Activated naive CD4-positive, alpha-beta T cell treated with anti-CD3 and anti-CD28 coated beads for 36 hours (primary cell): Measurements from ENCODE around the gene PDE6C. TPM values are rescaled to one million over a fixed set of nuclear protein-coding genes. Genes with fewer than 3 reads are reported as not detected.
"Not testable (repeated sequence)": the region's sequence is repeated elsewhere in the genome, so short reads cannot be mapped to it uniquely, and the experiment has no call there.

Experiments
- CTCF ChIA-PET: fragments of 350-600 bp; sonication (Branson Sonifier 250); formaldehyde crosslinking; loops from one replicate; lab custom pipeline; 2021; ENCODE audit warnings: antibody characterized with exemption; lab: Charles Lee
- DNase-seq: peaks from one replicate; pipeline ENCODE4 v3.0.0-alpha.2; 2020
- H3K27ac Mint-ChIP-seq: one replicate; pipeline ENCODE4 v1.8.0; 2021; ENCODE audit warnings: mild to moderate bottlenecking, mixed read lengths
- H3K27me3 Mint-ChIP-seq: one replicate; pipeline ENCODE4 v1.8.0; 2021; ENCODE audit warnings: low read depth, mixed read lengths
- H3K36me3 Mint-ChIP-seq: one replicate; pipeline ENCODE4 v1.8.0; 2021; ENCODE audit warnings: low read depth, mixed read lengths
- H3K4me1 Mint-ChIP-seq: one replicate; pipeline ENCODE4 v1.8.0; 2021; ENCODE audit warnings: low read depth, mixed read lengths
- H3K4me3 Mint-ChIP-seq: one replicate; pipeline ENCODE4 v1.8.0; 2021; ENCODE audit warnings: mild to moderate bottlenecking, moderate library complexity, mixed read lengths
- H3K9me3 Mint-ChIP-seq: one replicate; pipeline ENCODE4 v1.8.0; 2021; ENCODE audit warnings: mixed read lengths
- intact Hi-C: fragments of 100-400 bp; cut with micrococcal nuclease; formaldehyde crosslinking; loops from one replicate; pipeline ENCODE4 v1.15.1; 2023
- total RNA-seq, 2 experiments: library from RNA; stranded (reverse); gene quantifications; one replicate each; pipeline ENCODE4 v1.2.3, GENCODE V29; 2021

PDE6C gene
- total RNA-seq, 2 experiments from 2014 or later, result not detected

- Mint-ChIP-seq H3K36me3 (peaks cover 16% of the 10 kb centered on the region), H3K4me1 (no peaks in the 10 kb centered on the region), H3K4me3 (no peak overlapping the region), H3K27me3 (no peaks in the 10 kb centered on the region), H3K9me3 (no peaks in the 10 kb centered on the region), H3K27ac (no peak overlapping the region)
- intact Hi-C loops, result no loop called here
- CTCF ChIA-PET, result no interaction called here
- no peak for DNase-seq
Observed at GRCh38 chr10:93667795-93668194, 55.5 kb downstream of the PDE6C start.

- DNase-seq, result no peak
- intact Hi-C loops, result no loop called here
- no peak overlapping the region for H3K27ac Mint-ChIP-seq
- H3K27me3 Mint-ChIP-seq, result no peaks in the 10 kb centered on the region
- no peaks in the 10 kb centered on the region for H3K4me1 Mint-ChIP-seq
- no peaks in the 10 kb centered on the region for H3K9me3 Mint-ChIP-seq
- H3K4me3 Mint-ChIP-seq, result no peak overlapping the region
- H3K36me3 Mint-ChIP-seq, result peaks cover 25% of the 10 kb centered on the region
- CTCF ChIA-PET, result interaction anchor here (1.0 kb wide), 1 partner anchor 159 kb away, joined by 5 read pairs; no protein-coding TSS in a partner anchor
Observed at GRCh38 chr10:93670372-93670771, 58.0 kb downstream of the PDE6C start.

- H3K9me3 Mint-ChIP-seq, result no peaks in the 10 kb centered on the region
- intact Hi-C loops, result no loop called here
- CTCF ChIA-PET, result interaction anchor here (1.0 kb wide), 1 partner anchor 159 kb away, joined by 5 read pairs; no protein-coding TSS in a partner anchor
- no peak overlapping the region for H3K27ac Mint-ChIP-seq
- H3K36me3 Mint-ChIP-seq, result peaks cover 26% of the 10 kb centered on the region
- H3K4me3 Mint-ChIP-seq, result no peak overlapping the region
- H3K4me1 Mint-ChIP-seq, result no peaks in the 10 kb centered on the region
- DNase-seq, result no peak
- no peaks in the 10 kb centered on the region for H3K27me3 Mint-ChIP-seq
Observed at GRCh38 chr10:93671042-93671441, 58.7 kb downstream of the PDE6C start.

- Mint-ChIP-seq H3K4me1 (no peaks in the 10 kb centered on the region), H3K4me3 (no peak overlapping the region), H3K27ac (no peak overlapping the region), H3K36me3 (peaks cover 24% of the 10 kb centered on the region), H3K27me3 (no peaks in the 10 kb centered on the region), H3K9me3 (no peaks in the 10 kb centered on the region)
- DNase-seq, result no peak
- CTCF ChIA-PET, result no interaction called here
- intact Hi-C loops, result no loop called here
Observed at GRCh38 chr10:93672022-93672678, 59.8 kb downstream of the PDE6C start.

GRCh38 chr10:93672890-93673289 is 60.6 kb downstream of the PDE6C start:
- CTCF ChIA-PET, result no interaction called here
- no peaks in the 10 kb centered on the region for H3K4me1 Mint-ChIP-seq
- H3K36me3 Mint-ChIP-seq, result peaks cover 23% of the 10 kb centered on the region
- H3K4me3 Mint-ChIP-seq, result no peak overlapping the region
- no peaks in the 10 kb centered on the region for H3K9me3 Mint-ChIP-seq
- no peak for DNase-seq
- H3K27me3 Mint-ChIP-seq, result no peaks in the 10 kb centered on the region
- intact Hi-C loops, result no loop called here
- no peak overlapping the region for H3K27ac Mint-ChIP-seq

GRCh38 chr10:93673791-93674190 is 61.5 kb downstream of the PDE6C start:
- Mint-ChIP-seq H3K4me1 (no peaks in the 10 kb centered on the region), H3K27ac (no peak overlapping the region), H3K27me3 (no peaks in the 10 kb centered on the region), H3K4me3 (no peak overlapping the region), H3K9me3 (no peaks in the 10 kb centered on the region), H3K36me3 (peaks cover 23% of the 10 kb centered on the region)
- intact Hi-C loops, result no loop called here
- CTCF ChIA-PET, result no interaction called here
- no peak for DNase-seq

- no peak overlapping the region for H3K27ac Mint-ChIP-seq
Observed at GRCh38 chr10:93678386-93678785, 66.0 kb downstream of the PDE6C start.

GRCh38 chr10:93678805-93679587 is 66.7 kb downstream of the PDE6C start:
- intact Hi-C loops, result no loop called here
- no peak for DNase-seq
- Mint-ChIP-seq H3K9me3 (no peaks in the 10 kb centered on the region), H3K27ac (no peak overlapping the region), H3K4me1 (no peaks in the 10 kb centered on the region), H3K4me3 (no peak overlapping the region), H3K27me3 (no peaks in the 10 kb centered on the region), H3K36me3 (peaks cover 19% of the 10 kb centered on the region)
- CTCF ChIA-PET, result interaction anchor here (0.5 to 1.0 kb wide), 5 partner anchors 137 to 1802 kb away, joined by 3 read pairs; no protein-coding TSS in a partner anchor

More at GRCh38 chr10:93678386-93678785, 66.0 kb downstream of the PDE6C start:
- H3K27me3 Mint-ChIP-seq, result no peaks in the 10 kb centered on the region
- DNase-seq, result no peak
- H3K36me3 Mint-ChIP-seq, result peaks cover 21% of the 10 kb centered on the region
- no peaks in the 10 kb centered on the region for H3K9me3 Mint-ChIP-seq
- H3K4me1 Mint-ChIP-seq, result no peaks in the 10 kb centered on the region
- no peak overlapping the region for H3K4me3 Mint-ChIP-seq
- CTCF ChIA-PET, result interaction anchor here (0.5 to 1.0 kb wide), 4 partner anchors 137 to 1802 kb away, joined by 3 read pairs; no protein-coding TSS in a partner anchor
- intact Hi-C loops, result no loop called here

- Mint-ChIP-seq H3K27ac (no peak overlapping the region), H3K36me3 (peaks cover 12% of the 10 kb centered on the region), H3K27me3 (no peaks in the 10 kb centered on the region), H3K4me3 (no peak overlapping the region), H3K4me1 (peaks cover 7% of the 10 kb centered on the region), H3K9me3 (no peaks in the 10 kb centered on the region)
- CTCF ChIA-PET, result interaction anchor here (0.9 to 1.3 kb wide), 5 partner anchors 13 to 192 kb away, joined by 3 to 4 read pairs (median 3); no protein-coding TSS in a partner anchor
- intact Hi-C loops, result loop anchor here (1.0 to 2.0 kb wide), 3 partner anchors 126 to 304 kb away; no protein-coding TSS in a partner anchor
- DNase-seq, result no peak
Observed at GRCh38 chr10:93680412-93681047, 68.2 kb downstream of the PDE6C start.

GRCh38 chr10:93687737-93688136 is 75.4 kb downstream of the PDE6C start:
- DNase-seq, result no peak
- intact Hi-C loops, result no loop called here
- Mint-ChIP-seq H3K27me3 (no peaks in the 10 kb centered on the region), H3K9me3 (no peaks in the 10 kb centered on the region), H3K4me1 (peaks cover 7% of the 10 kb centered on the region), H3K27ac (no peak overlapping the region), H3K4me3 (no peak overlapping the region), H3K36me3 (peaks cover 11% of the 10 kb centered on the region)
- CTCF ChIA-PET, result no interaction called here

- no peak overlapping the region for H3K27ac Mint-ChIP-seq
- H3K9me3 Mint-ChIP-seq, result no peaks in the 10 kb centered on the region
- DNase-seq, result no peak
- peaks cover 25% of the 10 kb centered on the region for H3K36me3 Mint-ChIP-seq
- H3K4me1 Mint-ChIP-seq, result peaks cover 10% of the 10 kb centered on the region
- no peak overlapping the region for H3K4me3 Mint-ChIP-seq
- CTCF ChIA-PET, result interaction anchor here (0.9 kb wide), 1 partner anchor 748 kb away, joined by 3 read pairs; no protein-coding TSS in a partner anchor
- no peaks in the 10 kb centered on the region for H3K27me3 Mint-ChIP-seq
- intact Hi-C loops, result loop anchor here (1.0 kb wide), 1 partner anchor 206 kb away; no protein-coding TSS in a partner anchor
Observed at GRCh38 chr10:93695740-93696139, 83.4 kb downstream of the PDE6C start.

GRCh38 chr10:93696582-93696981 is 84.2 kb downstream of the PDE6C start:
- H3K4me3 Mint-ChIP-seq, DNase-seq, H3K4me1 Mint-ChIP-seq, H3K9me3 Mint-ChIP-seq, intact Hi-C loops, H3K27me3 Mint-ChIP-seq, CTCF ChIA-PET, H3K27ac Mint-ChIP-seq: not testable (repeated sequence)
- H3K36me3 Mint-ChIP-seq, result peaks cover 23% of the 10 kb centered on the region
